ENCODE measurements around the gene L3MBTL4.

DNA sequence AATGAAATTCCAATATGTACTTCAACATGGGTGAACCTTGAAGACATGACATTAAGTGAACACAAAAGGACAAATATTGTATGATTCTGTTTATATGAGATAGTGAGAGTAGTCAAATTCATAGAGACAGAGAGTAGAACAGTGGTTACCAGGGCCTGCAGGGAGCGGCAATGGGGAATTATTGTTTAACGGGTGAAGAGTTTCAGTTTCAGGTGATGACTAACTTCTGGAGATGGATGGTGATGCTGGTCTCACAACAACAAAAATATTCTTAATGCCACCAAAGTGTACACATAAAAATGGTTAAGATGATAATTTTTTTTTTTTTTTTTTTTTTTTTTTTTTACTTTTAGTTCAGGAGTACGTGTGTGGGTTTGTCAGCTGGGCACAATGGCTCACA lies 410.0 kb downstream of the L3MBTL4 start:
- TF ChIP-seq, protein P1, sequence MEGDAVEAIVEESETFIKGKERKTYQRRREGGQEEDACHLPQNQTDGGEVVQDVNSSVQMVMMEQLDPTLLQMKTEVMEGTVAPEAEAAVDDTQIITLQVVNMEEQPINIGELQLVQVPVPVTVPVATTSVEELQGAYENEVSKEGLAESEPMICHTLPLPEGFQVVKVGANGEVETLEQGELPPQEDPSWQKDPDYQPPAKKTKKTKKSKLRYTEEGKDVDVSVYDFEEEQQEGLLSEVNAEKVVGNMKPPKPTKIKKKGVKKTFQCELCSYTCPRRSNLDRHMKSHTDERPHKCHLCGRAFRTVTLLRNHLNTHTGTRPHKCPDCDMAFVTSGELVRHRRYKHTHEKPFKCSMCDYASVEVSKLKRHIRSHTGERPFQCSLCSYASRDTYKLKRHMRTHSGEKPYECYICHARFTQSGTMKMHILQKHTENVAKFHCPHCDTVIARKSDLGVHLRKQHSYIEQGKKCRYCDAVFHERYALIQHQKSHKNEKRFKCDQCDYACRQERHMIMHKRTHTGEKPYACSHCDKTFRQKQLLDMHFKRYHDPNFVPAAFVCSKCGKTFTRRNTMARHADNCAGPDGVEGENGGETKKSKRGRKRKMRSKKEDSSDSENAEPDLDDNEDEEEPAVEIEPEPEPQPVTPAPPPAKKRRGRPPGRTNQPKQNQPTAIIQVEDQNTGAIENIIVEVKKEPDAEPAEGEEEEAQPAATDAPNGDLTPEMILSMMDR (IDR thresholded peaks at IDR 0.05): no peak
- TF ChIP-seq POLR2AphosphoS5 (IDR thresholded peaks at IDR 0.05; ENCODE audit: low read depth, low read length) (no peak), SIN3A (IDR thresholded peaks at IDR 0.05; ENCODE audit: borderline replicate concordance, insufficient read depth, low read depth, low read length) (no peak), TCF7L2 (IDR thresholded peaks at IDR 0.05; ENCODE audit: low read depth, low read length) (no peak)
- TF ChIP-seq, protein P2, sequence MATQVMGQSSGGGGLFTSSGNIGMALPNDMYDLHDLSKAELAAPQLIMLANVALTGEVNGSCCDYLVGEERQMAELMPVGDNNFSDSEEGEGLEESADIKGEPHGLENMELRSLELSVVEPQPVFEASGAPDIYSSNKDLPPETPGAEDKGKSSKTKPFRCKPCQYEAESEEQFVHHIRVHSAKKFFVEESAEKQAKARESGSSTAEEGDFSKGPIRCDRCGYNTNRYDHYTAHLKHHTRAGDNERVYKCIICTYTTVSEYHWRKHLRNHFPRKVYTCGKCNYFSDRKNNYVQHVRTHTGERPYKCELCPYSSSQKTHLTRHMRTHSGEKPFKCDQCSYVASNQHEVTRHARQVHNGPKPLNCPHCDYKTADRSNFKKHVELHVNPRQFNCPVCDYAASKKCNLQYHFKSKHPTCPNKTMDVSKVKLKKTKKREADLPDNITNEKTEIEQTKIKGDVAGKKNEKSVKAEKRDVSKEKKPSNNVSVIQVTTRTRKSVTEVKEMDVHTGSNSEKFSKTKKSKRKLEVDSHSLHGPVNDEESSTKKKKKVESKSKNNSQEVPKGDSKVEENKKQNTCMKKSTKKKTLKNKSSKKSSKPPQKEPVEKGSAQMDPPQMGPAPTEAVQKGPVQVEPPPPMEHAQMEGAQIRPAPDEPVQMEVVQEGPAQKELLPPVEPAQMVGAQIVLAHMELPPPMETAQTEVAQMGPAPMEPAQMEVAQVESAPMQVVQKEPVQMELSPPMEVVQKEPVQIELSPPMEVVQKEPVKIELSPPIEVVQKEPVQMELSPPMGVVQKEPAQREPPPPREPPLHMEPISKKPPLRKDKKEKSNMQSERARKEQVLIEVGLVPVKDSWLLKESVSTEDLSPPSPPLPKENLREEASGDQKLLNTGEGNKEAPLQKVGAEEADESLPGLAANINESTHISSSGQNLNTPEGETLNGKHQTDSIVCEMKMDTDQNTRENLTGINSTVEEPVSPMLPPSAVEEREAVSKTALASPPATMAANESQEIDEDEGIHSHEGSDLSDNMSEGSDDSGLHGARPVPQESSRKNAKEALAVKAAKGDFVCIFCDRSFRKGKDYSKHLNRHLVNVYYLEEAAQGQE (IDR thresholded peaks at IDR 0.05; ENCODE audit: insufficient read depth in 1 of 2, low read depth in 2 of 2, low read length in 1 of 2): no peak

All from Panc1 (cell line).